Karpas-422 (cell line): ENCODE results near the gene BAMBI. TPM values are rescaled to one million over a fixed set of nuclear protein-coding genes. Genes with fewer than 3 reads are reported as not detected.

Experiments used
- DNase-seq: peaks from one replicate; pipeline ENCODE4 v3.0.0-alpha.2; 2015
- H2AFZ ChIP-seq: fragments of 200-600 bp; sonication (generic); 2 replicates; pipeline ENCODE4 v1.6.1; 2014; ENCODE audit warnings: antibody characterized with exemption, low read length, mixed read lengths
- H3K27ac ChIP-seq: fragments of 200-600 bp; sonication (generic); 2 replicates; pipeline ENCODE4 v1.5.1; 2014; ENCODE audit warnings: mild to moderate bottlenecking, low read length, moderate library complexity
- H3K27me3 ChIP-seq: fragments of 200-600 bp; sonication (generic); 2 replicates; pipeline ENCODE4 v1.6.1; 2014; ENCODE audit warnings: low read length, mixed read lengths
- H3K36me3 ChIP-seq: fragments of 200-600 bp; sonication (generic); 2 replicates; pipeline ENCODE4 v1.6.1; 2014; ENCODE audit warnings: low read length, mixed read lengths; ENCODE audit not compliant: insufficient read depth
- H3K4me1 ChIP-seq: fragments of 200-600 bp; sonication (generic); 2 replicates; pipeline ENCODE4 v1.6.1; 2014; ENCODE audit warnings: mild to moderate bottlenecking, low read length, mixed read lengths
- H3K4me2 ChIP-seq: fragments of 200-600 bp; sonication (generic); 2 replicates; pipeline ENCODE4 v1.6.1; 2014; ENCODE audit warnings: low read length, low read depth, mild to moderate bottlenecking; ENCODE audit not compliant: poor library complexity, severe bottlenecking
- H3K4me3 ChIP-seq: fragments of 200-600 bp; sonication (generic); 2 replicates; pipeline ENCODE4 v1.5.1; 2014; ENCODE audit warnings: mild to moderate bottlenecking, antibody characterized with exemption, low read length, mixed read lengths
- H3K79me2 ChIP-seq: fragments of 200-600 bp; sonication (generic); 2 replicates; pipeline ENCODE4 v1.6.1; 2014; ENCODE audit warnings: mild to moderate bottlenecking, low read length, mixed read lengths
- H3K9ac ChIP-seq: fragments of 200-600 bp; sonication (generic); 2 replicates; pipeline ENCODE4 v1.6.0; 2014; ENCODE audit warnings: low read length
- H3K9me2 ChIP-seq: fragments of 200-600 bp; sonication (generic), shearing (Covaris generic); replicated peaks from 2 replicates; pipeline ENCODE4 v1.6.0; 2014; ENCODE audit warnings: mild to moderate bottlenecking, low read length, moderate library complexity; ENCODE audit not compliant: insufficient read depth
- H3K9me3 ChIP-seq: fragments of 300-700, 200-600 bp; sonication (generic); 2 replicates; pipeline ENCODE4 v1.6.1; 2014; ENCODE audit warnings: low read length, mixed read lengths
- H4K20me1 ChIP-seq: fragments of 200-600 bp; sonication (generic); 2 replicates; pipeline ENCODE4 v1.6.1; 2014; ENCODE audit warnings: mild to moderate bottlenecking, antibody characterized with exemption, low read length, low read depth; ENCODE audit not compliant: insufficient read depth
- total RNA-seq: library from RNA; depleted of rRNA; stranded (reverse); fragments of >200 nt; shearing (Covaris generic); gene quantifications from 2 replicates; pipeline ENCODE4 v1.2.3, GENCODE V29; 2014; ENCODE audit warnings: low replicate concordance

BAMBI gene
- total RNA-seq, 1 experiment from 2014 or later = not detected

DNA sequence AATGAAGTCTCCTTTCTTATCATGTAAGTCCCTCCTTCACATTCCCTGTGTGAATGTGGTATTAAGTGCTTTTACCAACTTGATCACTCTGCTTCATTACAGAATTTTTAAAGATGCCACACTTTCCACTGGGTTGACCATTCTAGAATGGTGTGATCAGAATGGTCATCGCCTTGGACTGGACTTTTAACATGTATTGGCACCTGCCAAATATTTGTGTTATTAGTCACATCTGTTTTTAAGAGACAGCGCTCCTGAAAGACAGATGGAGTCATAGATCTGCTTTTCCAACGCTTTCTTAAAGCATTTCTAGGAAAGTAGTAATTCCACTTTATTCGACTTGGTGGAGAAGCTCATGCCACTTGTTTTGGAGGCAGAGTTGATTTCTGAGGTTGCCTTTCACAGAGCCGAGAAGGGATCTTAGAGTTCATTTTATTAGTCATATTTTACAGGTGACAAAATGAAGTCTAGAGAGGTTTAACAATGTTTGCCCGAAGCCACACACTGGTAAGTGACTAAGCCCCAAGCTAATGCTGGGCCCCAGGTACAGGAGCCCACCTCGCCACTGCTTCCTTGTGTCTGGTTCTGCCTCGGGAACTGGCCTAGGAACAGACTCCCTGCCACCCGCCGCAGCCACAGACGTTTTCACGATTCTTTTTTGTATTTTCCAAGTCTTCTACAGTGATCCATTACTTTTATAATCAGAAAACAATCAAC, 10.4 kb upstream of the BAMBI start:
- Histone ChIP-seq H3K9me3 (no peaks in the 10 kb centered on the region), H3K4me3 (no peak overlapping the region), H3K4me1 (no peaks in the 10 kb centered on the region), H3K9ac (no peak overlapping the region), H3K4me2 (no peak overlapping the region), H3K27ac (no peak overlapping the region), H3K9me2 (no peaks in the 10 kb centered on the region), H3K27me3 (no peaks in the 10 kb centered on the region), H3K79me2 (no peaks in the 10 kb centered on the region), H2AFZ (no peak overlapping the region), H4K20me1 (no peaks in the 10 kb centered on the region), H3K36me3 (no peaks in the 10 kb centered on the region)
- no peak for DNase-seq

DNA sequence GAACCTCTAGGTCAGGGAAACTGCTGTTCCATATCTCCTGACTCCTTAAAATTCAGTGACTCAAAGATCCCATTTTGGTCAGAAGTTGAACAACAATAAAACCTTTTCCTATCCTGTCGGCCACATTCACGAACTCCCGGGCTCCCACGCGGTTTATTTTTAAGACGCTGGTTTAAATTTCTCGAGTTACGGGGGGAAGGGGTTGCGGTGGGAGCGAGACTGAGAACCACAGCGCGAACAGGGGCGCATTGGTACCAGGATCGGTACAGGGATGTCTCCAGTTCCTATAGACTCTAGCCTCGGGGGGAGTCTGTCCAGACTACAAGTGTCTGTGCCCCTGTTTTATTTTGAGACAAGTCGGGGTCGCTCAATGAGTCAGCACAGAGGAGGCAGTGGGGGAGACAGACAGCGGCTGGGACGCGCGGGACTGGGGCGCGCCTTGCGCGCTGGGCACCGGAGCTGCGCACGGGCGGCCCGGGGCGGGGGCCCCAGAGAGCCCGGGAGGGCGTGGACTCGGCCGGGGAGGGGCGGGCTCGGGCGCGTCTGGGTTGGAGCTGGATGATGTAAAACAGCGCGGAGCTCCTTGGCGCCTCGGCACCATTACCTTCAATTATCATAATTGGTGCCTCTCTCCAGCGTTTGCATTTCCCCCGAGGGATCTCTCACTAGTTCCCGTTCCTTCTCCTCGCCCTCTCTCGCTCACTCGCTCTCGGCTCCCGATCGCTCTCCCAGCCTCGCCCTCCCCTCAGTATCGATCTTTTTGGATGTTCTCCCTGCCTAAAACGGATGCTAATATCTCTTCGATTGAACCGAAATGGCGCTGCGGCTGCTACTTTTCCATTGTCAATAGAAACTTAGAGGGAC, 8.7 kb upstream of the BAMBI start:
- no peaks in the 10 kb centered on the region for H3K27me3 ChIP-seq
- no peaks in the 10 kb centered on the region for H3K4me1 ChIP-seq
- H3K9ac ChIP-seq = no peak overlapping the region
- H2AFZ ChIP-seq = no peak overlapping the region
- H3K79me2 ChIP-seq = no peaks in the 10 kb centered on the region
- H3K36me3 ChIP-seq = no peaks in the 10 kb centered on the region
- no peak for DNase-seq
- H3K4me3 ChIP-seq = no peak overlapping the region
- no peaks in the 10 kb centered on the region for H3K9me3 ChIP-seq
- H3K4me2 ChIP-seq = no peak overlapping the region
- H3K27ac ChIP-seq = no peak overlapping the region
- H3K9me2 ChIP-seq = no peaks in the 10 kb centered on the region
- H4K20me1 ChIP-seq = no peaks in the 10 kb centered on the region

DNA sequence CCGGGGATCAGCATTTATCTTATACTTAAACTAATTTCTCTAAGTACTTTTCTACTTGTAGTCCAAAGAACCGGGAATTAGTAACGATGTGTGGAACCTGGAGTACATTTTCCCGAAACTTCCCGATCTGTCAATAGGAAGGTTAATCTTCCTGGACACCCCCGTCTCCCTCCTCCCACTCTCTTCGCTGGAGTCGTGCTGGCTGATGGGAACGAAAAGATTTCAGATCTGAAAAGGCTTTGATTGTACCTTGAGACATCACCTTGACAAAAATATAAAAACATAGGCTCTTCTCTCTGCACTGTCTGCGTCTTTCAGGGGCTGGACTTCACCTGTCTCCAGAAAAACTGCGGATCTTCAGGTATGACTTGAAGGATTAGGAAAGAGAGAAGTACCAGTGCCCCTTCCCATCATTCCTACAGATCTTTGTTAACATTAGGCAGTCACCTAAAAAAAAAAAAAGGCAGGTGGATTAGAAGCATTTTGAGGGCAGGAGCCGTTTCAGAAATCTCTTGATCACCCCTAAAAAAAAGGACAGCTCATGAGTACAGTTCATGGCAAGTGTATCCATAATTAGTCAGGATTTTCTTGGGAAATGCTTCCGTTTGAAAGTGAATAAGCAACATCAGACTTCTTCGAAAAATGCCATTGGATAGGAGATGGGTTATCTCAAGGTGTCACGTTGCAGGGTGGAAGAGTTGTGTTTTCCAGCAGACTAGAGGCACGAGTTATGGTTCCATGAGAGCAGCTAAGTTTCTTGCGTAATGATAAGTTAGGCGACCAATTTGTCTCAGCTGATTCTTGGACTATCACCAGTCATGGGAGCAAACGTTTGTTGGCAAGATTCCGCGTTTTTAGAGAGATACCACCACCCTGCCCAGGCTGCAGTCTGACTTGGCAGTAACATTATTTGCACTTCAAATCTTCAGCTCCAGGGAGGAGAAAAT, 7.8 kb upstream of the BAMBI start:
- Histone ChIP-seq H3K4me2 (no peak overlapping the region), H3K79me2 (no peaks in the 10 kb centered on the region), H3K4me3 (no peak overlapping the region)

DNA sequence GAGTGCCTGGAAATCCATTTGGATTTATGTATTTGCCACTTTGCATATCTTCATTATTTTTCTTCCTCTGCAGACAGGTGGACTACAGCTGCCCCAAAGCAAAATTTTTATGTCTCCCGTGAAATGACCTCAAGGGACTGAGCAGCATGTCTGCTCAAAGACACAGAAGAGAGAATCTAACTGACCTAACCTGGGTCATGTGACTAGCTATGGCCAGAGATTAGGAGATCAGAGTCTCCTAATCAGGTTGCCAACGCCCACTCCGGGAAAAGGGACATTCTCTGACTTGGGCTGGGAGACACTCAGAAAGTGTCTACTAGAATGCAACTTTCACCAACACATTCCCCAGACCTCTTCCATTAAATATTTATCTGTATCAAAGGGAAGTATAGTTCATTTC, 2.5 kb upstream of the BAMBI start:
- H4K20me1 ChIP-seq = no peaks in the 10 kb centered on the region
- no peaks in the 10 kb centered on the region for H3K27me3 ChIP-seq
- no peak for DNase-seq
- H3K4me1 ChIP-seq = no peaks in the 10 kb centered on the region
- H3K4me3 ChIP-seq = no peak overlapping the region
- no peaks in the 10 kb centered on the region for H3K9me3 ChIP-seq
- no peaks in the 10 kb centered on the region for H3K36me3 ChIP-seq
- no peak overlapping the region for H3K27ac ChIP-seq
- H3K4me2 ChIP-seq = no peak overlapping the region
- no peaks in the 10 kb centered on the region for H3K9me2 ChIP-seq
- no peak overlapping the region for H3K9ac ChIP-seq
- no peaks in the 10 kb centered on the region for H3K79me2 ChIP-seq
- no peak overlapping the region for H2AFZ ChIP-seq

More for the DNA sequence above, 7.8 kb upstream of the BAMBI start:
- no peak overlapping the region for H3K27ac ChIP-seq
- no peak for DNase-seq
- no peaks in the 10 kb centered on the region for H3K9me2 ChIP-seq
- H4K20me1 ChIP-seq = no peaks in the 10 kb centered on the region
- H3K9ac ChIP-seq = no peak overlapping the region
- H3K36me3 ChIP-seq = no peaks in the 10 kb centered on the region
- H3K9me3 ChIP-seq = no peaks in the 10 kb centered on the region
- H2AFZ ChIP-seq = no peak overlapping the region
- H3K4me1 ChIP-seq = no peaks in the 10 kb centered on the region
- no peaks in the 10 kb centered on the region for H3K27me3 ChIP-seq

DNA sequence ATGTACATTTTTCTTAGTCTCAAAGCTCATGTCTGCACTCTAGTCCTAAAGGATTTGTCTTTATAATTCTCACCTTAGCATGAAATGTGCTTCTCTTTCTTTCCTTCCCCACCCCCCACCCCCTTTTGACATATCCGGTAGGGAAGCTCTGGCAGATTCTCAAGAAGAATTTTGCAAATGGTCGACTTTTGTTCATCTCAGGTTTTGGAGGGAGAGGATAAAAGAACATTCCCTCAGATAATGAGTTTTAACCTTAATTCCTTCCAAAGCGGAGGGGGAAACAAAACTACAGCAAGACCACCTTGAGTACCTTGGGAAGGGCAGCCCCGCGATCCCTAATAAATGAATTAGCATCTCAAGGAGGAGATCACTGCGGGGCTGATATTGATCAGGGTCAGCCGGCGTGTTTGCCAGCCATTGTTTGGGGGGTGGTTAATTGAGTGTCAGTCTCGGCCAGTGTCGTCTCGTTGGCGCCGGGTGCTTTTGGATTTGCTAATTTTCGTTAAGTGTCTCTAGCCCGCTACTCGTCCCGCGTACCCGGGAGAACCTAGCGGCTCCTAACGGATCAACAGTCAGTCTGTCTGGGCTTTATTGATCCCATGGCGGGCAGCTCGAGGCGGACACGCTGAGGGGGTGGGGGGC, 874 bp upstream of the BAMBI start:
- Histone ChIP-seq H2AFZ (no peak overlapping the region), H3K36me3 (no peaks in the 10 kb centered on the region), H3K4me1 (no peaks in the 10 kb centered on the region), H3K79me2 (no peaks in the 10 kb centered on the region), H3K27me3 (no peaks in the 10 kb centered on the region), H4K20me1 (no peaks in the 10 kb centered on the region), H3K9ac (no peak overlapping the region), H3K4me3 (no peak overlapping the region), H3K27ac (no peak overlapping the region), H3K4me2 (no peak overlapping the region), H3K9me3 (no peaks in the 10 kb centered on the region), H3K9me2 (no peaks in the 10 kb centered on the region)
- DNase-seq = no peak

DNA sequence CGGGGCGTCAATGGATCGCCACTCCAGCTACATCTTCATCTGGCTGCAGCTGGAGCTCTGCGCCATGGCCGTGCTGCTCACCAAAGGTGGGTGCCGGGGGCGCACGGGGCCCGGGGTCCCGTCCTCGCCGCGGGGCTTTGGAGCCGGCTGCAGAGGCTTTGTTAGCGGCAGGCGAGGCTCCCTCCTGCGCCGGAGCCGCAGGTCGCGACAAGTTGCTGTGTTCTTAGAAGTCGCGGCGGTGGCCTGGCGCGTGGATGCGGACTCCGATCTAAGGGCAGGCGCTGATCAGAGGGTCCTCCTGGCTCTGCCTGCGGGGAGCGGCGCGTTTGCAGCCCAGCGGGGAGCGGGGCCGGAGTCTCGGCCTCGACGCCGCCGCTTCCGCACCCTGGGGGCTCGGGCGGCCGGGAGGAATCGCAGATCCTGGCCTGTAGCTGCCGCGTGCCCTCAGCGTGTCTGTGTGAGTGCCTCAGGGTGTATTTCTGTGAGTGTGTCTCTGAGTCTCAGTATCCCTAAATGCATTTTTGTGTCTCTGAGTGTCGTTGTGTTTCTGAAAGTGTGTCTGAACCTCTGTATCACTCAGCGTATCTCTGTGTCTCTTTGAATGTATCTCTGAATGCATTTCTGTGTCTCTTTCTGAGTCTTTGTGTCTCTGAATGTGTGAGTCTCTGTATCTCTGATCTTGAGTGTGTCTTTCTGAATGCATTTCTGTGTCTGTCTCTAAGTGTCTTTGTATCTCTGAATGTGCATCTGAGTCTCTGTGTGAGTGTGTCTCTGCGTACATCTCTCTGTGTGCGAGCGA, 766 bp downstream of the BAMBI start:
- Histone ChIP-seq H3K9me2 (no peaks in the 10 kb centered on the region), H3K4me1 (no peaks in the 10 kb centered on the region), H3K9me3 (no peaks in the 10 kb centered on the region), H3K27ac (no peak overlapping the region), H3K36me3 (no peaks in the 10 kb centered on the region), H4K20me1 (no peaks in the 10 kb centered on the region), H3K9ac (no peak overlapping the region), H3K27me3 (no peaks in the 10 kb centered on the region), H3K4me3 (no peak overlapping the region), H3K4me2 (no peak overlapping the region), H3K79me2 (no peaks in the 10 kb centered on the region), H2AFZ (no peak overlapping the region)
- no peak for DNase-seq

DNA sequence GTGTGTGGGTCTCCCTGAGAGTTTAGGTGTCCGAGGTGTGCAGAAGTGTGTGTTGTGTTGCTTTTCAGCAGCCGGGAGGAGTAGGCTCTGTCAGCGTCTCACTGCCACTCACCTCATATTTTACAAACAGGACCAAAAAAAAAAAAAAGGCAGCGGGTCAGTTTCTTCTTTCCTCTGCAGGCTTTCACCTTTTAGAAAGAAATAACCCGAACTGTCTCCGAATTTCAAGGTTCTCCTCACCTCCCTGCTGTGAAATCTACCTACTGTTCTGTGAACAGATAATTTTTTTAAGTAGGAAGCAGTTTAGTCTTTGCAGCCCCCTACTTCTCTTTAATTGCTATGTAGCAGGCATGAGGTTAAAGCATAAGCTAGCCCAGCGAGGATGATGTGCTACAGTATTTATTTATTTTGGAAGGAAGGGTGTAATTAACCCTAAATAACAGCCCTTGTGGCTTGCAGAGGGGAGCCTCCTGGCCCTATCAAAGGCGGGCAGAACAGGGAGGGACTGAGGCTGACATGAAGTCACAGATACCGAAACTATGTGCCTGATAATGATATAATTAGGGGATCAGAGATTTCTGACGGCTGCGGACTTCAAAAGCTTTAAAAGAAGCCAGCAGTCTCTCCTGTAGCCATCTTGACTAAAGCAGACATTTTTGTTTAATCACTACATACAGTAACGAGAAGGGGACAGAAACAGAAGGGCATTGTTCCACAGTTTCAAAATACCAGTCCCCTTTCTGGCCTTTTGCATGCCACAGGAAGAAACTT, 1.6 kb downstream of the BAMBI start:
- no peaks in the 10 kb centered on the region for H3K4me1 ChIP-seq
- H3K36me3 ChIP-seq = no peaks in the 10 kb centered on the region
- H3K9me2 ChIP-seq = no peaks in the 10 kb centered on the region
- H3K4me3 ChIP-seq = no peak overlapping the region
- H2AFZ ChIP-seq = no peak overlapping the region
- no peaks in the 10 kb centered on the region for H3K79me2 ChIP-seq
- H3K4me2 ChIP-seq = no peak overlapping the region
- DNase-seq = no peak
- no peaks in the 10 kb centered on the region for H3K9me3 ChIP-seq
- H3K27ac ChIP-seq = no peak overlapping the region
- no peaks in the 10 kb centered on the region for H3K27me3 ChIP-seq
- H3K9ac ChIP-seq = no peak overlapping the region
- H4K20me1 ChIP-seq = no peaks in the 10 kb centered on the region
